HuH-7.5 (cell line): Measurements from ENCODE around the gene MRGPRG.
A peak's percentile ranks its signal among the peaks of the same experiment; 100 is the strongest.

ENCODE experiments used
- DNase-seq: peaks from one replicate; pipeline ENCODE4 v3.0.0; 2011; ENCODE audit warnings: low spot score

Gene MRGPRG

DNA sequence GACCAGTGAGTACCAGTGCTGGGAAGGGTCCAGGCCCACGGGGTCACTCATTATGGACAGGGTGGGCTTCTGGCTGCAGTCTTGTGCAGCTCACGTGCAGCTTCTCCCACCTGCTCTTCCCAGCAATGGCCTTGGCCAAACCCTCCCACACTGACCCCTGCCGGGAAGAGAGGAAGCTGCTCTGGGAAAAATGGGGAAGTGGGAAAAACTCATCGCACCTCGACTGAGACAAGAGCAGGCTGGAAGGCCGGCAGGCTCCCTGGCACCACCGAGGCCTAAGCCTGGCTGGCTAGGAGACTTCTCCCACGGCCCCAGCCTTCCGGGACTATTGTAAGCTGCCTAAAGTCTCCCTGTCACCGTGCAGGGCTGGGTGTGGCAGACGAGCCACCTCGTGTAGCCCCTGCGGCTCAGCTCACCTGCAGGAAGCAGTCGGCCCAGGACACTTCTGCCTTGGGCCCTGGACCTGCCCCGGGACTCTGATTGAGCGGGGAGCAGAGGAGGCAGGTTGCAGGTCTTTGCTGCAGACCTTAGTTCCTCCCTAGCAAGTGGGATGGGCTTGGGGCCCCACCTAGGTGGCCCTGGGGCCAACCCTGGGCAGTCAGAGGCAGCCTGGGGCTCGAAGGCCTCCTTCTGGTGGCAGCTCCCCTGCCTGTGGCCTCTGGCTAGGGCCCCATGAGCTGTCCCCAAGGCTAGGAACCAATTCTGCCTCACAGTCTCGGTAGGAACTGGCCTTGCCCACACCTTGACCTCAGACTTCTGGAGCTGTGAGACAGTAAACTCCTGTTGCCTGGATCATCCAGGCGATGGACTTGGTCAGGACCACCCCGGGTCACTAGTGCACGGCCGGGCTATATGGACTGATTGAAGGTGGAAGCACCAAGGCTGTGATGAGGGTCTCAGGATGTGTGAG is 23.1 kb downstream of the MRGPRG start:
- DNase-seq = no peak

DNA sequence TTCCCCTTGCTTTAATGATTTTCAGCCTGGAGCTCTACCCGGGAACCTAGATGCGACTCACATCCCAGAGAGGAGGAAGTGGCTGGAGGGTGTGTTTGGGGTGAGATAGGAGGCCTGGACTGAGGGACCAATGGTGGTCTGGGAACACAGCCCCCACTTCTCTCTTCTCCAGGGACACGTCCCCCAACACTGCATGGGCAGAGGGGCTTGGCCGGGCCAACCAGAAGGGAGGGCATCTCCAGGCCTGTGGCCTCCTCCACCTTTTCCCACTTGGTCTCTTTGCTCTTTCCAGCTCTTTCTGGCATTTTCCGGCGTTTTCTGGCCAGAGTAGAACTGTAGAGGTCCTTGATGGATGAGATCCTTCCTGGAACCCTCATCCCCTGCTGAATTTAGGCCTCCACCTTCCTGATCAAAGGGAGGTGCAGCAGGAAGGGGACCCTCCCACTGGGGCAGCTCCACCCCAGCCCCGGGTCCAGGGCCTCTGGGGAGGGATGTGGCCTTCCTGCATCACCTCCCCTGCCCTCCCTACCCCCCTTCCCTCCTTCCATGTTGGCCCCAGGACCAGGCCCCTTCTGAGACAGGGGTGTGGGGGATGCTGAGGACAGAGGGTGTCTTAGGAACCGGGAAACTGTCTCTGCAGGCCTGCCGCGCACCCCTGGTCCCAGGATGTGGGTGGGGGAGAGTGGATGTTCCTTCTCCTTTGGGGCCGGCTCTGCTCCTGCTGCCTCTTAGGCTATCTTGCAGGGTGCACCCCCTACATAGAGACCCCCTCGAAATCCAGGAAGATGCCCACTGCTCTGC is 24.4 kb downstream of the MRGPRG start:
- DNase-seq = no peak

DNA sequence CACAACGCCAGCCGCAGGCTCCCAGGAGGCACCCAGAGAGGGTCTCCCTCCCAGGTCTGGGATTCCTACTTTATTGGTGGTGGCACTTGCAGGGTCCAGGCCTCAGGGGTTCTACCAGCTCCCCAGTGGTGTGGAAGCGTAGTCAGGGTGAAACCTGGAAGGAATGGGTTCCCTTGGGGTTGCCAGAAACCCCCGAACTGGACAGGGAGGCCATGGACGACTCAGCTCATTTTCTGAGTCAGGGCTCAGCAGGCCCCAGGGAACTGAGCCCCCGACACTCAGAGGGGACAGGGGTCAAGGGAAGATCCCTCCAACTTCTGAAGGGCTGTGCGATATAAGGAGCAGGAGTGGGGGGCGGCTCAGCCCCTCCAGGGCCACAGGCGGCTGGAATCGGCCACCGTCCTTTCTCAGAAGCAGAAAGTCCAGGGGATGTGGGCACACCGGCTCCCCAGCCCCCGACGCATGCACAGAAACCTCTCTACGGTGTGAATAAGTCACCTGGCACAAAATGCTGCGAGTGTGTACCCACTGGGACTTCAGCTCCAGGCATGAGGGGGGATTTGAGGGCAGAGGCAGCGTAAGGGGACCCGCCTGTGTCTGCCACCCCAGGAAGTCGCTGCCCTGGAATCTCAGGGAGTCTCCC is 25.1 kb downstream of the MRGPRG start:
- no peak for DNase-seq

DNA sequence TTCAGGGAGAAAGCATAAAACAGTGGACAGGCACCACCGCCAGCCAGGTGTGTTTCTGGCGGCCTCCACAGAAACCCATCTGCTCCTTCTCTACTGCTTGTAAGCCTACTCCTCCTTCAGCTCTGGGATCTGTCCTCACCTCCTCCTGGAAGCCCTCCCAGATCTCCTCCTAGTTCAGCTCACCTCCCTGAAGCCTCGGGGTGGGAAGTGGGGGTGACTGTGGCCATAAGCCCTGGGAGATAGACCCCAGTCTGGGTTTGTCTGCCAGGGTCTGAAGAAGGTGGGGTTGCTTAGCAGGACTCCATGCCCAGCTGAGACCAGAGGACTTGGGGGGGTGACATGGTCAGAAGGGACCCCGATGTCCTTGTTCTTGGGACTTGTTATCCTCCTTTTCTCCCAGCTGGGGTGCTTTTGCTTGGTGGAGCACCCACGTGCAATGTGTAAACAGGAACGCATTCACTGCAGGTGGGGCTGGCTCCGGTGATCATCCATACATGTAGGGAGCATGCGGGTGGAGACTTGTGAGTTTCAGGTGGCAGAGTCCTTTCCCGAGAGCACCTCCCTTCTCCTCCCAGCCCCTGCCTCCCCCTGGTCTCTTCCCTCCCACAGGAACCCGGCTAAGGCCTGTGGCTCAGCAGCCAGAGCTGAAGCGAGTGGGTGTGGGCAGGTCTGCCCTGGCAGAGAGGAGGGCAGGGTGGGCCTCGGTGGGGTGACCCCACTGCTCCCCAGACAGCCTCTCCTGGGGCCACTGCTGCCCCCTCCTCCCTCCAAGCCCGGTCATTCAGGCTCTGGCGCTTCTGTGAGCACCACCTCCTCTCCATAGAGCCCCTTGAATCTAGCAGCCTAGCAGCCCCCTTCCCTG is 25.9 kb downstream of the MRGPRG start:
- no peak for DNase-seq

DNA sequence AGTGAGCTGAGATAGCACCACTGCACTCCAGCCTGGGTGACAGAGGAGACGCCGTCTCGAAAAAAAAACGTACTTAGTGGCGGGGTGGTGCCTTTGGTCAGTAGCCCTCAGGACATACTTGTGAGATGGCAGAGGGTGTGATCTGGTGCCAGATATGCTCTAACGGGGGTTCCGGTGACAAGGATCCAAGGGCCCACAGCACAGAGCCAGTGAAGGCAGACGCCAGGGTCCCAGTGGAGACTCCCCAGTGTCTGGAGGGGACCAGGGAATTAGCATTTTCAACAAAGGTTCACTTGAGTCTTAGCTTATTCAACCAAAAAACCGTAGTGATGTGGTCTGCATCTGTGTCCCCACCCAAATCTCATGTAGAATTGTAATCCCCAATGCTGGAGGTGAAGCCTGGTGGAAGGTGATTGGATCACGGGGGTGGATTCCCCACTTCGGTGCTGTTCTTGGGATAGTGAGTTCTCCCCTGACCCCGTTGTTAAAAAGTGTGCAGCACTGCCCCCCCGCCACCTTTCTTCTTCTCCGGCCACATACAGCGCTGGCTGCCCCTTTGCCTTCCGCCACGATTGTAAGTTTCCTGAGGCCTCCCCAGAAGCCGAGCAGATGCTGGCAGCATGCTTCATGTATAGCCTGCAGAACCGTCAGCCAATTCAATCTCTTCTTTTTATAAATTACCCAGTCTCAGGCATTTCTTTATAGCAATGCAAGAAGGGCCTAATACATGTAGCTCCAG is 26.9 kb downstream of the MRGPRG start:
- DNase-seq = no peak

DNA sequence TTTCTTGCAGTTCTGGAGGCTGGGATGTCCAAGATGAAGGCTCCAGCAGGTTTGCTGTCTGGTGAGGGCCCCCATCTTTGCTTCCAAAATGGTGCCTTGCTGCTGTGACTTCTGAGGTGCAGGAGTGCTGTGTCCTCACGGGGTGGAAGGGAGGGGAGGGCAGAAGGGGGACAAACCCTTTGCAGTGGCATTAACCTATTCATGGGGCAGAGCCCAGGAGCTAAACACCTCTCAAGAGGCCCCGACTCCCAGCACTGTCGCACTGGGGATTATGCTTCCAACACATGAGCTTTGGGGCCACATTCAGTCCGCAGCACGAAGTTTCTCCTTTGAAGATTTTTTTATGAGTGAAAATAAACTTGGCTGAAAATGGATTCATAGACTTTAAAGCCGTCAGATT is 28.0 kb downstream of the MRGPRG start:
- no peak for DNase-seq

DNA sequence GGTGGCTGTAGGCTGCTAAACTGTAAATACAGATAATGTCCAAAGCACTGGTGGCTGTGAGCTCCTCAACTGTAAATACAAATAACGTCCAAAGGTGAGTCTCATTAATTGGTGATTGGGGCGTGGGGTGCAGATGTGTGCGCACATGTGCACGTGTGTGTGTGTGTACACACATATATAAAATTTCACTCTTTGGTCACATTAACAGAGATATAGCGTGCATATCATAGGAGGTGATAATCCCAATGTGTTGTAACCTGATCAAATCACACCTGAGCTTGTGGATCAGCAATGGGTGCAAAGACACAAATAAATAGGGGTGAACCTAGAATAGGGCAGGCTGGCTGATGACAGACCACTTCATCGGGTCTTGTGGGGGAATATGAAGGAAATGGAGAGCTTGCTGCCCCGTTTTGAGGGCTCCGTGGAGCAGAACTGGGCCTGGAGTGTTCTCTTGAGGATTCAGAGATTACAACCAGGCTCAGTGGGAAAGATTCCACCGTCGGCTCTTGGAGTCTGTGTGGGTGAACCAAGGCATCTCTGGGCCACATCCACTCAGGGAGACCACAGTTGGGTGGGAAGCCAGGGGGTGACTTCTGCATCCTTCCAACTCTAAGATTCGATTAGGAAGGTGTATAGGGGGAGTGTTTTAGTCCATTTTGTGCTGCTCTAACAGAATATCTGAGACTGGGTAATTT is 28.6 kb downstream of the MRGPRG start:
- DNase-seq = no peak

DNA sequence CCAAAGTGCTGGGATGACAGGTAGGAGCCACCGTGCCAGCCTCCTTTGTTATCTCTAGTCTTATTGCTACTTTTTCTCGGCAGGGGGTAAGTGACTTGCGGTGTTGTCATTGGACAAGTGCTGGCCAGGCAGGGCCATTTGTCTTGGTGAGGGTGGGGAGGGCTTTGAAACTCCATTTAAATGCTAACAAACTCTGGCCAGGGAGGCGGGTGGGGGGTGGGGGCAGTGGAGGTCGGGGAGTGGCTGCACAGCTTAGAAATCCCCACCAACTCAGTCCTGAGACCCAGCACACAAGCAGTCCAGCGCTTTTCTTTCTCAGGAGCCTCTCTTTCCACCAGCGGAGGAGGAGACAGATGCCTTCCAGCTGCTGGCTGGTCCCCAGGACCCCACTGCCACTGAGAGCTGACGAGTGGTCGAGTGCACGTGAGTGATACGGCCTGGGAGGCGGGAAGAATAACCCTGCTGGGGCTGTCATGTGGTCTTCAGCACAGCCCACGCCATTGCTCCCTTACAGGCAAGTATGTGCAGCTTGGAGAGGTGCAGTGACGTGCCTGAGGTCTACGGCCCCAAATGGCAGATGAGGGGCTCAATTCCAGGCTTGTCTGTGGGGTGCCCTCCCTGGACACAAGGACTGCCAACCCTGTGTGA is 29.3 kb downstream of the MRGPRG start:
- DNase-seq = no peak

DNA sequence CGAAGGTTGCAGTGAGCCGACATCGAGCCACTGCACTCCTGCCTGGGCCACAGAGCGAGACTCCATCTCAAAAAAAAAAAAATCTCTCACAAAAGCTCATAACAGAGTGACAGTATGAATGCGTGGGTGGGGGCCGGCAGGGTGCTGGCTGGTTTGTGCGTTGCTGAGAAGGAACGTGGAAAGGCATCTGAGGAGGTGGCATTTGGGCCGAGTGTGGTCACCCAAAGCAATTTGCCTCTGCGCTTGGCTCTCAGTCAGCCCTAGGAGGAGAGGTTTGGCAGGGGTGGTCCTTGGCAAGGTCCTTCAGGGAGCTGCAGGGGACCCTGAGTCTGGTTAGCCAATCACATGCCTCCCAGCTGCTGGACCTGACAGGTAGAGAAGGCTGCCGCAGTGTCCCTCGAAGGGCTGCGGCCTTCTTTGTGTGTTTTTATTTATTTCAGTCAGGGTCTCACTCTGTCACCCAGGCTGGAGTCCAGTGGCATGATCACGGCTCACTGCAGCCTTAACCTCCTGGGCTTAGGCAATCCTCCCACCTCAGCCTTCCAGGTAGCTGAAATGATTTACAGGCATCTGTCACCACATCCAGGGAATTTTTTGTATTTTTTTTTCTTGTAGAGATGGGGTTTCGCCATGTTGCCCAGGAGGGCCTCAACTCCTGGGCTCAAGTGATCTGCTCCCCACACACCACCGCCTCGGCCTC is 30.0 kb downstream of the MRGPRG start:
- DNase-seq = no peak

DNA sequence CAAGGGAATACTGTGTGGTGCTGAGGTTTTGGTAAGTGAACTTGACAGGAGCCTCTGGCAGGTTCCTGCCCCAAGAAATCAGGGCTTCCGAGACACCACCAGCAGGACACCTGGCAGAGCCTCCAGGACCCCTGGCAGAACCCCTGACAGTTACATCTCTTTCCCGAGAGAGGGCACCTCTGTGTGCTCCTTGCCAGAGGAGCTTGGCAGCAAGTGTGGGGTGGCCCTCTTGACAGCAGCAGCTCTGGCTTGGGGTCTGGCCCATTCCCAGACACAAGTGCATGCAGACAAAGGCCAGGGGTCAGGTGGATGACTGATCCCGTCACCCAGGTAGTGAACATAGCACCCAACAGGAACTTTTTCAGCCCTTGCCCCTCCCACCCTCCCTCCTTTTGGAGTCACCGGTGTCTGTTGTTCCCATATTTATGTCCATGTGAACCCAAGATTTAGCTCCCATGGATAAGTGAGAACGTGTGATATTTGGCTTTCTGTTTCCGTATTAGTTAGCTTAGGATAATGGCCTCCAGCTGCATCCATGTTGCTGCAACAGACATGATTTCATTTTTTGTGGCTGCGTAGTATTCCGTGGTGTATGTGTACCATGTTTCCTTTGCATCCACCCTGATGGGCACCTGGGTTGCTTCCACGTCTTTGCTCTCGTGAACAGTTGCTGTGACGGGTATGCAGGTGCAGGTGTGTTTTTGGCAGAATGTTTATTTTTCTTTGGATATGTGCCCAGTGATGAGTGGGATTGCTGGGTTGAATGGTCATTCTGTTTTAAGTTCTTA is 32.3 kb downstream of the MRGPRG start:
- no peak for DNase-seq

DNA sequence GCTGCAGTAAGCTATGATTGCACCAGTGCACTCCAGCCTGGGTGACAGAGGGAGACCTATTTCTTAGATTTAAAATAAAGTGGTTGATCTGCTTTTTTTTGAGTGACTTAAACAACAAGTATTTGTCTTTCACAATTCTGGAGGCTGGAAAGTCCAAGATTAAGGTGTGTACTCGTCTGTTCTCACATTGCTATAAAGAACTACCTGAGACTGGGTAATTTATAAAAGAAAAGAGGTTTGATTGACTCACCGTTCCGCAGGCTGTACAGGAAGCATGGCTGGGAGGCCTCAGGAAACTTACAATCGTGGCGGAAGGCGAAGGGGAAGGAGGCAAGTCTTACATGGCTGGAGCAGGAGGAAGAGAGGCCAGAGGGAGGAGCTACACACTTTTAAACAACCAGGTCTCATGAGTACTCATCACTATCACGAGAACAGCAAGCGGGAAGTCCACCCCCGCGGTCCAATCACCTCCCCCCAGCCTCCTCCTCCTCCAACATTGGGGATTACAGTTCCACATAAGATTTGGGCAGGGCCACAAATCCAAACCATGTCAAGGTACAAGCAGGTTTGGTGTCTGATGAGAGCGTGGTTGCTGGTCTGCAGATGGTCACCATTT is 33.8 kb downstream of the MRGPRG start:
- DNase-seq = no peak

DNA sequence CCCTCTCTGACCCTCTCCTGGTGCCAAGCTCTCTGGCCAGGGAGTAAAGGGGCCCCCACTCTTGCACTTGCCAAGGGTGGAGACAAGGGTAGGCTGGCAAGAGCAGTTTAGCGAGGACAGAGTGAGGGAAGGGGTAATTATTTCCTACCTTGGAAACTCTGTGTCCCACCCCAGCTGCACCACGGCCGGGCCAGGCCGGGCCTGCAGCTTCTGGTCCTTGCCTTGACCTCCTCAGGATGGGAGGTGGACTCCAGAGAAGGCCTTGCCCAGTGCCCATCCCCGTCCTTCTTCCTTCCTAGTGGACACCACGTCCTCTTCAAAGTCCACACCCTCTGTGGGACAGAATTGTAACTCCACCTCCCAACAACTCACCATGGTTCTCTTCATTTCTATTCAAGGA is 35.1 kb downstream of the MRGPRG start:
- no peak for DNase-seq

DNA sequence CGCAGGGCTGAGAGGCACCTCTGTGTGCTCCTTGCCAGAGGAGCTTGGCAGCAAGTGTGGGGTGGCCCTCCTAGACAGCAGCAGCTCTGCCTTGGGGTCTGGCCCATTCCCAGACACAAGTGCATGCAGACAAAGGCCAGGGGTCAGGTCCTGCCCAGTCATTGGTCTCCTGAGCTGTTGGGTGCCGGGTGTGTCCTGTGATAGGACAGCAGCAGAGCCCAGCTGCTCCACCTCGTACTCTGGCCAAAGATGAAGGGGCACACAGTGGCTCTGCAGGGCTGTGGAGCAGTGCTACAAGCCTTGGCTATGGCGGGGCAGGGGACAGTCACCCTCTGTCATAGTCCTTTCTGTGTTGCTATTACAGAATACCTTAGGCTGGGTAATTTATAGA is 36.2 kb downstream of the MRGPRG start:
- no peak for DNase-seq

DNA sequence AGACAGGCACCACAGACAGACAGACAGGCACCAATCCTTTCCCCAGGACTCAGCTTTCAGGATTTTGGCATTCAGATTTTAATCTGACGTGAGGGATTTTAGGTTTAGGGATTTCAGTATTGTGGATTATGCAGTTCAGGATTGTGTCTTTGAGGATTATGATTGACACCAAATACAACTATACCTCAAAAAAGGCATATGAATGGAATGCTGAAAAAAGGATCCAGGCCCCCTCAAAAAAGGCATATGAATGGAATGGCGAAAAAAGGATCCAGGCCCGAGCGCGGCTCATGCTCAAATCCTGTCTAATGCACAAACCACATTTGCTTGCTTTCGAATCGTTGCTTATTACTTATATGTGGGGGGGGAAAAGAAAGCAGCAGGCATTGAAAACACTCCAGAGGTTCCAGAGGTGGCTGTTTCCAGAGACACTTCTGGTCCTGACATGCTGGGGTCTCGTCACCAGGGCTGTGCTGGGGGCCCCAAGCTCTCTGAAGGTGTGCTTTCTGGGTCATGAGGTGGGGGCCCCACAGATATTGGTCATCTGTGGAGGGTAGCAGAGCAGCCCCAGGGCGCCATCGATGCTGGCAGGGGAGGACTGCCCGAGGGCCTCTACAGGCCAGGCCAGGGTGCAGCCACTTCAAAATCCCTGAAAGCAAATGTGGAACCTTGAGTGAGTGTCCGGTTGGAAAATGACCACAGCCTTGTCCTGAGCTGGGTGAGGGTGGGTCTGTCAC is 36.7 kb downstream of the MRGPRG start:
- DNase-seq = peak; percentile 3

DNA sequence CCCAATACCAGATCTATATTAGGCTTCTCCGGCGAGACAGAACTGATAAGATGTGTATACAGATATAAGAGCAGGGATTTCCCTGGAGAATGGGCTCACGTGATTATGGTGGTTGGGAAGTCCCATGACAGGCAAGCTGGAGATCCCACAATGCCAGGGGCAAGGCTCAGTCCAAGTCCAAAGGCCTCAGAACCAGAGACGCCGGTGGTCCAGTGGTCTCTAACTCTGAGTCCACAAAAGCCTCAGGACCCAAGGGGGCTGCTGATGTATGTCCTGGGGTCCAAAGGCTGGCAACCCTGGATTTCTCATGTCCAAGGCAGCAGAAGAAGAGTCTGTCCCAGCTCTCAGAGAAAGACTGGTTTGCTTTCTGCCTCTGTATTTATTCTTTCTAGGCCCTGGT is 37.7 kb downstream of the MRGPRG start:
- DNase-seq = no peak

DNA sequence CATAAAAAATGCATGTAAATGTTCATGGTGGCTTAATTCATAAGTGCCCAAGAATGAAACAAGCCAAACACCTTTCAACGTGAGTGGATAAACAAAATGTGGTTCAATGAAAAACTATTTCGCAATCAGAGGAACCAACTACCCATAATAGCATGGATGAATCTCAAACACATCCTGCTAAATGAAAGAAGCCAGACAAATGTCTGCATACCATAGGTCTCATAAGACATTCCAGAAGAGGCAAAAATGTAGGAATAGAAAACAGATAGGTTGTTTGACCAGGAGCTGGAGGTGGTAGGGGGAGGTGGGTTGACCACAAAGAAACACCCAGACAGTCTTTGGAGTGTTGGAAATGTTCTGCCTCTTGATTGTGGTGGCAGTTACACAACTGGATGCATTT is 40.3 kb downstream of the MRGPRG start:
- DNase-seq = no peak

DNA sequence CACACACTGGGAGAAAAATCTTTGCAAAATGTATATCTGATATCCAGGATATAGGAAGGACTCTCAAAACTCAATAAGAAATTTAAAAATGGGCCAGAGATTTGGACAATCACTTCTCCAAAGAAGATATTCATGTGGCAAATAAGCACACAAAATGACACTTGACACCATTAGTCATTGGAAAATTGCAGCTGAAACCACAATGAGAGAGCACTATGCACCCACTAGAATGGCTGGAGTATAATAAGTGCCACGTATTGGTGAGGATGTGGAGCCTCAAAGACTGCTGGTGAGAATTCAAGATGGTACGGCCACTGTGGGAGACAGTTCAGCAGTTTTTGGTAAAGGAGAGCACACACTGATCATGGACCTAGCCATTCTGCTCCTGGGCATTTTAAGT is 40.7 kb downstream of the MRGPRG start:
- DNase-seq = no peak
